ENCODE data around the gene SORT1. TPM values are rescaled to one million over a fixed set of nuclear protein-coding genes. Genes with fewer than 3 reads are reported as not detected.

Gene SORT1
- polyA plus RNA-seq, 1 experiment: 38.6 TPM

DNA sequence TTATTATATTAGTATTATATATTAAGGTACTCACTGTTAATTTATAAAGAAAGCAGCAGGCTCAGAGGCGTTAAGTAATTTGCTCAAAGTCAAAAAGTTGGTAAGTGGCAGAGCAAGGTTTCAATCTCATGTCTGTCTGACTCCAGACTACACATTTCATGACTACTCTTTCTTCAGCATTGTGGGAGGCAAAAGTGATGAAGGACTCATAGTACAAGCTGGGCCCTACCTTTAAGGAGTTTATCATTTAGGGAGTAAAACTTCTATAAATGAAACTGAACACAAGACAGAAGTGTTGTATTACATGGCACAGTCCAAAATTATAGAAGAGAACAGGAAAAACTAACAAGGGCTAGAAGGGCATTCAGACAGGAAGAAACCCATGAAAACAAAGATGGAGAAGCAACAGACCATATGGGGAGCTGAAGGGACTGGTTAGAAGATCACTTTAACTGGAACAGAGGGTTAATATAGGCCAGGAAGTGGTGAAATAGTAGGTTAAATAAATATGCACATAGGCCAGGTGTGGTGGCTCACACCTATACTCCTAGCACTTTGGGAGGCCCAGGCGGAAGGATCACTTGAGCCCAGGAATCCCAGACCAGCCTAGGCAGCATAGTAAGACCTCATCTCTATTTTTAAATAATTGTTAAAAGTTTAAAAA, 11.5 kb downstream of the SORT1 start:
- CTCF ChIA-PET: interaction anchor here (1.3 to 2.4 kb wide), 3 partner anchors 10 to 104 kb away, joined by 4 to 7 read pairs (median 5); partner anchors contain the start of genes PSRC1 and SORT1
- Histone ChIP-seq H3K4me3 (ENCODE audit: low read depth, low read length) (no peak overlapping the region), H3K36me3 (ENCODE audit: control insufficient read depth, insufficient read depth, low read length) (no peaks in the 10 kb centered on the region), H3K27me3 (ENCODE audit: control insufficient read depth, insufficient read depth, low read length) (no peaks in the 10 kb centered on the region)
- DNase-seq (ENCODE audit: low read depth): no peak
- TF ChIP-seq, protein P1, sequence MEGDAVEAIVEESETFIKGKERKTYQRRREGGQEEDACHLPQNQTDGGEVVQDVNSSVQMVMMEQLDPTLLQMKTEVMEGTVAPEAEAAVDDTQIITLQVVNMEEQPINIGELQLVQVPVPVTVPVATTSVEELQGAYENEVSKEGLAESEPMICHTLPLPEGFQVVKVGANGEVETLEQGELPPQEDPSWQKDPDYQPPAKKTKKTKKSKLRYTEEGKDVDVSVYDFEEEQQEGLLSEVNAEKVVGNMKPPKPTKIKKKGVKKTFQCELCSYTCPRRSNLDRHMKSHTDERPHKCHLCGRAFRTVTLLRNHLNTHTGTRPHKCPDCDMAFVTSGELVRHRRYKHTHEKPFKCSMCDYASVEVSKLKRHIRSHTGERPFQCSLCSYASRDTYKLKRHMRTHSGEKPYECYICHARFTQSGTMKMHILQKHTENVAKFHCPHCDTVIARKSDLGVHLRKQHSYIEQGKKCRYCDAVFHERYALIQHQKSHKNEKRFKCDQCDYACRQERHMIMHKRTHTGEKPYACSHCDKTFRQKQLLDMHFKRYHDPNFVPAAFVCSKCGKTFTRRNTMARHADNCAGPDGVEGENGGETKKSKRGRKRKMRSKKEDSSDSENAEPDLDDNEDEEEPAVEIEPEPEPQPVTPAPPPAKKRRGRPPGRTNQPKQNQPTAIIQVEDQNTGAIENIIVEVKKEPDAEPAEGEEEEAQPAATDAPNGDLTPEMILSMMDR (IDR thresholded peaks at IDR 0.05; ENCODE audit: insufficient read depth, low read depth, low read length): no peak
- POLR2A ChIA-PET: no interaction called here

DNA sequence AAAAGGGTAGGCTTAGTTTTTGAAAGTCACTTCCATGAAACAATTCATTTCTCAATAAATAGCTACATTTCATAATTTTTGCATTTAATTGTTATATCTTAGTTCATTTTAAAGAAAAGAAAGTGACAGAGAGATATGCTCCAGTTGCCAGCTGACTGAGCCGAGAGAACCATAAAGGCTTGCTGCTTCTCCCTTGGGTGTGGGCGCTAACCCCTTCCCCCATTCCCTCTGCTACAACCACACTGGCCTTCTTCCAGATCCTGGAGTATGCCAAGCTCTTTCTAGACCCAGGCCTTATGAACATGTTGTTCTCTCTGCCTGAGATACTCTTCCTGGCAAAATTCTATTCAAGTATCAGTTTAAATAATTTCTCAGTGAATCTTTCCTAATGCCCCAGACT, 12.3 kb downstream of the SORT1 start:
- CTCF ChIA-PET: no interaction called here

DNA sequence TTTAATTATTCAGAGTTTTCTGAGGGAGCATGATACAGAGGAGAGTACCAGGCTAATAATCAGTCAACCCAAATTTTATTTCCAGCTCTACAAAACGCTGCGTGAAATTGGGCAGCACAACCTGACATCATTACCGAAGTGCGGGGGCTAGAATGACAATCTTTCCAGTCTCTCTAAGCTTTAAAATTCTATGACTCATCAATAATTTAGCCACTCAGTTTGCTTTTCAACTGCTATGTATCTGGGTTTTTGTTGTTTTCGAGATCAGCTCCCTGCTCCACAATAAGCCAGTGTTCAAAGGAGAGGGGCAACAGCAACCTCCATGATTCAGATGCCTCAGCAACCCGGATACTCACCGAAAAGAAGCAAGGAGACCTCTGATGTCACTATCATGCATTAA, 13.9 kb downstream of the SORT1 start:
- CTCF ChIA-PET: interaction anchor here (1.1 to 3.0 kb wide), 3 partner anchors 8 to 107 kb away, joined by 3 to 10 read pairs (median 4); no protein-coding TSS in a partner anchor
- TF ChIP-seq, protein P1 (IDR thresholded peaks at IDR 0.05; ENCODE audit: insufficient read depth, low read depth, low read length): no peak
- no peak overlapping the region for H3K4me3 ChIP-seq (ENCODE audit: low read depth, low read length)
- H3K36me3 ChIP-seq (ENCODE audit: control insufficient read depth, insufficient read depth, low read length): no peaks in the 10 kb centered on the region
- no peaks in the 10 kb centered on the region for H3K27me3 ChIP-seq (ENCODE audit: control insufficient read depth, insufficient read depth, low read length)
- POLR2A ChIA-PET: no interaction called here
- DNase-seq (ENCODE audit: low read depth): no peak

More for the DNA sequence above, 12.3 kb downstream of the SORT1 start:
- H3K27me3 ChIP-seq (ENCODE audit: control insufficient read depth, insufficient read depth, low read length): no peaks in the 10 kb centered on the region
- TF ChIP-seq, protein P1 (IDR thresholded peaks at IDR 0.05; ENCODE audit: insufficient read depth, low read depth, low read length): no peak
- DNase-seq (ENCODE audit: low read depth): no peak
- H3K36me3 ChIP-seq (ENCODE audit: control insufficient read depth, insufficient read depth, low read length): no peaks in the 10 kb centered on the region
- POLR2A ChIA-PET: no interaction called here
- no peak overlapping the region for H3K4me3 ChIP-seq (ENCODE audit: low read depth, low read length)

DNA sequence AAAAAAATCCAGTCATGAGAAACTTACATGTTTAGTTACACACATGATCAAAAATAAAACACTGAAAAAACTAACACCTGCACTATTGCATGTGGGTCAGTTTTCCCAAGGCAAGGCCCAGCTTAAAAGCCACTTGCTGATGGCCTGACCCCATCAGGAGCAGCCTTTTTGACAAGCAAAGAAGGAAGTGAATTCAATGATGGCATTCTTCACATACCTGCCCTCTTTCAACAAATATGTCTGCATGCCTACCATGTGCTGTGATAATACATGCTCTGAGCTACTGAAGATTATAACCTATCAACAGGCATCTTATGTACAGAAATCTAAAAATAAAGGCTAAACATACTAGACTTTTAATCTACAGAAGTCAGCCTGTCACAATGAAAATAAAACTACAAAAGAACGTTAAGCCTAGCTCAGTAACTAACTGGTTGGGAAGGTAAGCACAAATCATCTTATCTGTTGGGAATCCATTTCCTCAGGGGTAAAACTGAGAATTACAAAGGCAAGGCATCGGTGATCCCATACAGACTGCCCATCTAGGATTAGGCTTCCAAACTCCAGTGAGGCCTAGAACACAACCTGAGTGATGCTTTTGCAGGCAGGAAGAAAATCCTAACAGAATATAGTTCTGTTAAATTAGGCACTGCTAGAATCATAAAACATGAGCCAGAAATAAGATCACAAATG, 14.5 kb downstream of the SORT1 start:
- ChIA-PET POLR2A (no interaction called here), CTCF (interaction anchor here (1.0 to 3.0 kb wide), 5 partner anchors 9 to 106 kb away, joined by 3 to 10 read pairs (median 4); no protein-coding TSS in a partner anchor)
- TF ChIP-seq, protein P1 (IDR thresholded peaks at IDR 0.05; ENCODE audit: insufficient read depth, low read depth, low read length): no peak
- no peaks in the 10 kb centered on the region for H3K27me3 ChIP-seq (ENCODE audit: control insufficient read depth, insufficient read depth, low read length)
- DNase-seq (ENCODE audit: low read depth): no peak
- no peak overlapping the region for H3K4me3 ChIP-seq (ENCODE audit: low read depth, low read length)
- H3K36me3 ChIP-seq (ENCODE audit: control insufficient read depth, insufficient read depth, low read length): no peaks in the 10 kb centered on the region

DNA sequence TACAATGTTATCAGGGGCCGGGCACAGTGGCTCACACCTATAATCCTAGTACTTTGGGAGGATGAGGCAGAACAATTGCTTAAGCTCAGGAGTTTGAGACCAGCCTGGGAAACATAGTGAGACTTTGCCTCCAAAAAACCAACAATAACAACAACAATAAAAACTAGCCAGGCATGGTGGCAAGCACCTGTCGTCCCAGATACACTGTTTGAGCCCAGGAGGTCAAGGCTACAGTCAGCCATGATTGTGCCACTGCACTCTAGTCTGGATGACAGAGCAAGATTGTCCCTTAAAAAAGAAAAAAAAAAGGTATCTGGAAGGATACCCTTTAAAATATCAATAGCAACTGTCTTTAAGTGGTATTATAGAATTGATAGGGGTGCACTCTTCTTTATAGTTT, 16.1 kb downstream of the SORT1 start:
- CTCF ChIA-PET: interaction anchor here (3.0 kb wide), 1 partner anchor 104 kb away, joined by 10 read pairs; no protein-coding TSS in a partner anchor
- Histone ChIP-seq H3K27me3 (ENCODE audit: control insufficient read depth, insufficient read depth, low read length) (no peaks in the 10 kb centered on the region), H3K36me3 (ENCODE audit: control insufficient read depth, insufficient read depth, low read length) (no peaks in the 10 kb centered on the region), H3K4me3 (ENCODE audit: low read depth, low read length) (no peak overlapping the region)
- POLR2A ChIA-PET: no interaction called here
- TF ChIP-seq, protein P1 (IDR thresholded peaks at IDR 0.05; ENCODE audit: insufficient read depth, low read depth, low read length): no peak
- DNase-seq (ENCODE audit: low read depth): no peak

All from BJ (cell line).